Nephron progenitor cell (in vitro differentiated cells): ENCODE results near the gene FGF1.

Experiments
- DNase-seq: peaks from one replicate; pipeline ENCODE4 v3.0.0; 2021
- H3K27ac Mint-ChIP-seq: 2 replicates; pipeline ENCODE4 v1.8.0; 2021; ENCODE audit warnings: mild to moderate bottlenecking, moderate library complexity, mixed read lengths
- H3K27me3 Mint-ChIP-seq: 2 replicates; pipeline ENCODE4 v1.8.0; 2021; ENCODE audit warnings: mild to moderate bottlenecking, low read depth, mixed read lengths; ENCODE audit not compliant: poor library complexity
- H3K36me3 Mint-ChIP-seq: 2 replicates; pipeline ENCODE4 v1.8.0; 2021; ENCODE audit warnings: low read depth, mixed read lengths
- H3K4me1 Mint-ChIP-seq: 2 replicates; pipeline ENCODE4 v1.8.0; 2021; ENCODE audit warnings: mixed read lengths
- H3K4me3 Mint-ChIP-seq: 2 replicates; pipeline ENCODE4 v1.8.0; 2021; ENCODE audit warnings: mild to moderate bottlenecking, moderate library complexity, mixed read lengths
- H3K9me3 Mint-ChIP-seq: 2 replicates; pipeline ENCODE4 v1.8.0; 2021; ENCODE audit warnings: mild to moderate bottlenecking, moderate library complexity, mixed read lengths
- TF ChIP-seq, protein P1 (sequence below): fragments of 200-600 bp; sonication (generic); IDR thresholded peaks from 2 replicates; pipeline ENCODE4 v1.5.0; 2021; ENCODE audit warnings: antibody characterized with exemption

Gene FGF1

DNA sequence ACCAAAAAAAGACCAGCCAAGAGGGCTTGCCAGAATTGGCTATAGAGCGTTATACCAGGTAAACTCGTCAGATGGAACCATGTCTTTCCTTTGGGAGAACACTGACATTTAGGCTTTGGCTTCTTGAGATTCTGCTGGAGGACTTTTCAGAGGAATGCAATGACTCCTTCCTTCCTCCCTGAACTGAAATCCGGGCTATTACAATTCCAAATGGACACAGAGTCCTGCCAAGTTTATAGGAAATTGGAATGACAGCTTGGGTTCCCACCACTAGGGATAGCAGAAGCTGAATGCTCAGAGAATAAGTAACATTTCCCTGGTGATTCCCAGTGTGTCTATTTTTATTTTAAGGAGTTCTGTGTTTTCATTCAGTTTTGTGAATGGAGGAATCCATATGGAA, 143.0 kb downstream of the FGF1 start:
- DNase-seq: no peak
- Mint-ChIP-seq H3K36me3 (no peaks in the 10 kb centered on the region), H3K4me1 (peaks cover 54% of the 10 kb centered on the region), H3K4me3 (no peak overlapping the region), H3K9me3 (no peaks in the 10 kb centered on the region), H3K27ac (no peak overlapping the region), H3K27me3 (no peaks in the 10 kb centered on the region)
- TF ChIP-seq, protein P1, sequence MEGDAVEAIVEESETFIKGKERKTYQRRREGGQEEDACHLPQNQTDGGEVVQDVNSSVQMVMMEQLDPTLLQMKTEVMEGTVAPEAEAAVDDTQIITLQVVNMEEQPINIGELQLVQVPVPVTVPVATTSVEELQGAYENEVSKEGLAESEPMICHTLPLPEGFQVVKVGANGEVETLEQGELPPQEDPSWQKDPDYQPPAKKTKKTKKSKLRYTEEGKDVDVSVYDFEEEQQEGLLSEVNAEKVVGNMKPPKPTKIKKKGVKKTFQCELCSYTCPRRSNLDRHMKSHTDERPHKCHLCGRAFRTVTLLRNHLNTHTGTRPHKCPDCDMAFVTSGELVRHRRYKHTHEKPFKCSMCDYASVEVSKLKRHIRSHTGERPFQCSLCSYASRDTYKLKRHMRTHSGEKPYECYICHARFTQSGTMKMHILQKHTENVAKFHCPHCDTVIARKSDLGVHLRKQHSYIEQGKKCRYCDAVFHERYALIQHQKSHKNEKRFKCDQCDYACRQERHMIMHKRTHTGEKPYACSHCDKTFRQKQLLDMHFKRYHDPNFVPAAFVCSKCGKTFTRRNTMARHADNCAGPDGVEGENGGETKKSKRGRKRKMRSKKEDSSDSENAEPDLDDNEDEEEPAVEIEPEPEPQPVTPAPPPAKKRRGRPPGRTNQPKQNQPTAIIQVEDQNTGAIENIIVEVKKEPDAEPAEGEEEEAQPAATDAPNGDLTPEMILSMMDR: no peak
